Progenitor cell of endocrine pancreas (in vitro differentiated cells): ENCODE results near the gene FYCO1. TPM values are rescaled to one million over a fixed set of nuclear protein-coding genes. Genes with fewer than 3 reads are reported as not detected.

ENCODE experiments used
- DNase-seq: peaks from one replicate; pipeline ENCODE4 v3.0.0; 2021; ENCODE audit warnings: low spot score; ENCODE audit not compliant: unreplicated experiment
- H3K27ac Mint-ChIP-seq: 2 replicates; pipeline ENCODE4 v1.8.0; 2021; ENCODE audit warnings: mild to moderate bottlenecking, moderate library complexity, mixed read lengths
- H3K27me3 Mint-ChIP-seq: 2 replicates; pipeline ENCODE4 v1.8.0; 2021; ENCODE audit warnings: mixed read lengths
- H3K36me3 Mint-ChIP-seq: 2 replicates; pipeline ENCODE4 v1.8.0; 2022; ENCODE audit warnings: mixed read lengths; ENCODE audit not compliant: insufficient read depth
- H3K4me1 Mint-ChIP-seq: 2 replicates; pipeline ENCODE4 v1.8.0; 2021; ENCODE audit warnings: low read depth, mixed read lengths
- H3K4me3 Mint-ChIP-seq: 2 replicates; pipeline ENCODE4 v1.8.0; 2021; ENCODE audit warnings: low read depth, mild to moderate bottlenecking, moderate library complexity, mixed read lengths
- H3K9me3 Mint-ChIP-seq: 2 replicates; pipeline ENCODE4 v1.8.0; 2021; ENCODE audit warnings: low read depth, mixed read lengths
- CTCF ChIP-seq: fragments of 200-600 bp; sonication (generic); IDR thresholded peaks from one replicate; pipeline ENCODE4 v1.5.0; 2021; ENCODE audit warnings: antibody characterized with exemption, mild to moderate bottlenecking; ENCODE audit not compliant: unreplicated experiment
- total RNA-seq: library from RNA; stranded (reverse); gene quantifications from 2 replicates; pipeline ENCODE4 v1.2.1, GENCODE V29; 2021

The FYCO1 gene
- total RNA-seq, 1 donor from 2014 or later = 18.0 TPM

- Mint-ChIP-seq H3K36me3 (no peaks in the 10 kb centered on the region), H3K27me3 (no peaks in the 10 kb centered on the region), H3K4me1 (peaks cover 1% of the 10 kb centered on the region), H3K27ac (no peak overlapping the region), H3K9me3 (peaks cover 3% of the 10 kb centered on the region), H3K4me3 (no peak overlapping the region)
- TF ChIP-seq CTCF = no peak
- no peak for DNase-seq
Observed at GRCh38 chr3:45873036-45873435, 122.6 kb downstream of the FYCO1 start.

GRCh38 chr3:45872569-45872968 lies 123.1 kb downstream of the FYCO1 start:
- no peak for TF ChIP-seq CTCF
- Mint-ChIP-seq H3K4me1 (peaks cover 1% of the 10 kb centered on the region), H3K36me3 (no peaks in the 10 kb centered on the region), H3K4me3 (no peak overlapping the region), H3K27ac (no peak overlapping the region), H3K27me3 (no peaks in the 10 kb centered on the region), H3K9me3 (peaks cover 3% of the 10 kb centered on the region)
- DNase-seq = no peak

DNA sequence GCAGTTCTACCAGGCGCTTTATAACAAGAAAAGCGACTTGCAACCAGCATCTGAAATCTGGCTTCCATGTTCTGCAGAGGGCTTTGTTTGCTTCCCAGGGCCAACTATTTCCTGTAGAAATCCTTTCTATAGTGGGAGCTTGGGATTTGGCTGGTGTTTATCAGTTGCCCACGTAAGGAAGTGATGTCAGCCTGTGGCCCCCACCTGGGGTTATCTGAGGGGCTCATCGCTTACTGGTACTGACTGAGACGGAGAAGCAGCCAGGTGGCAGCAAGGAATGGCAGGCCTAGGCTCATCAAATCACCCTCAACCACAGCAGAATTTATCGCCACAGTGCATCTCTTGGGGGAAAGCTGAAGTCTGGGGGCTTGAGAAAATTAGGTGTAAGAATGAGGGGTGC lies 123.8 kb downstream of the FYCO1 start:
- no peak for DNase-seq
- no peaks in the 10 kb centered on the region for H3K36me3 Mint-ChIP-seq
- H3K27ac Mint-ChIP-seq = no peak overlapping the region
- peaks cover 1% of the 10 kb centered on the region for H3K4me1 Mint-ChIP-seq
- no peak for TF ChIP-seq CTCF
- H3K27me3 Mint-ChIP-seq = peaks cover 4% of the 10 kb centered on the region
- H3K4me3 Mint-ChIP-seq = no peak overlapping the region
- peaks cover 3% of the 10 kb centered on the region for H3K9me3 Mint-ChIP-seq

DNA sequence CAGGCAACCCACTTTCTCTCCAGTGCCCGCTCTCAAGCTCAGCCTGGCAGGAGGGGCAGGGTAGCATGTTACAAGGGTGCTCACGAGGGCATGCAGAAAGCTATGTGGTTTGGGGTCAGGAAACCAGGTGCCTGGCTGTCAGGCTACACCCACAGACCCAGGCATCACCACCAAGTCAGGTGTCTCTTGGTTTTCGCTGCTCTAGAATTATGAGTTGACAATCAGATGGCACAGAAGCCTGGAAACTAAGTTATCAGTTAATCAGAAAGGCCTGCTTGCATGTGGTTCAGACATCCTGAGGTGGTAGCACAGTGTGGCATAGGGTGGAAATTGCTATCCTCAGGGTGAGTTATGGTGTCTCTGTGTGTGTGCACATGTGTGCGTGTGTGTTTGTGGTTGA lies 125.5 kb downstream of the FYCO1 start:
- no peak overlapping the region for H3K4me3 Mint-ChIP-seq
- no peak for TF ChIP-seq CTCF
- no peaks in the 10 kb centered on the region for H3K36me3 Mint-ChIP-seq
- no peak for DNase-seq
- peaks cover 1% of the 10 kb centered on the region for H3K4me1 Mint-ChIP-seq
- peaks cover 11% of the 10 kb centered on the region for H3K27me3 Mint-ChIP-seq
- H3K27ac Mint-ChIP-seq = no peak overlapping the region
- peaks cover 3% of the 10 kb centered on the region for H3K9me3 Mint-ChIP-seq

DNA sequence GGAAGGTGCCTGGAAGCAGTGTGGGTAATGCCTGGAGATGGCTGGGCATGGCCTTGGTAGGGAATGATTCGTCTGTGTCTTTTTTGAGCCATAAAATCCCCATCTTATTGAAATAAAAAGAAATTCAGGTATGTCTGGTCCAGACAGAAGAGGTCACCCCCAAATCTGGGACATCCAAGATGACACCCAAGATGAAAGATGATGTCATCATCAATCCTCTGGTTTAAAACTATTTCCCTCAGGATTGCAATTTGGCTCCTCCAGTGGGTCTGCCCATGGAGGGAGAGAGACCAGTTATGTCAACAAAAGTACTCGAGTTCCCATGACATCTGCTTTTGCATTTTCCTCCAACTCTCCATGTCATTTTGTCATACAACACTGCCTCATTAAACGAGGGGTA lies 126.0 kb downstream of the FYCO1 start:
- Mint-ChIP-seq H3K9me3 (peaks cover 3% of the 10 kb centered on the region), H3K4me3 (no peak overlapping the region), H3K27me3 (peaks cover 11% of the 10 kb centered on the region), H3K4me1 (peaks cover 1% of the 10 kb centered on the region), H3K36me3 (no peaks in the 10 kb centered on the region), H3K27ac (no peak overlapping the region)
- no peak for TF ChIP-seq CTCF
- no peak for DNase-seq

GRCh38 chr3:45868650-45869049 lies 127.0 kb downstream of the FYCO1 start:
- H3K27ac Mint-ChIP-seq = no peak overlapping the region
- TF ChIP-seq CTCF = no peak
- H3K9me3 Mint-ChIP-seq = peaks cover 1% of the 10 kb centered on the region
- no peak for DNase-seq
- peaks cover 11% of the 10 kb centered on the region for H3K27me3 Mint-ChIP-seq
- H3K4me3 Mint-ChIP-seq = no peak overlapping the region
- no peaks in the 10 kb centered on the region for H3K36me3 Mint-ChIP-seq
- H3K4me1 Mint-ChIP-seq = peaks cover 1% of the 10 kb centered on the region
